Astrocyte (in vitro differentiated cells and primary cell): Measurements from ENCODE around the gene UGT1A3.

Experiments
- CTCF ChIP-seq: IDR thresholded peaks from 2 replicates; pipeline ENCODE4 v1.5.1; 2011; ENCODE audit warnings: low read depth, mild to moderate bottlenecking, inconsistent platforms, low read length, moderate library complexity; ENCODE audit not compliant: insufficient read depth
- EZH2 ChIP-seq: IDR thresholded peaks from 2 replicates; pipeline ENCODE4 v1.6.1; 2012; ENCODE audit warnings: mild to moderate bottlenecking, low read length, inconsistent platforms; ENCODE audit not compliant: insufficient read depth

- TF ChIP-seq CTCF = no peak
- TF ChIP-seq EZH2 = no peak
These were observed 71.4 kb downstream of the UGT1A3 start for GRCh38 chr2:233800208-233800607.
